GM20000 (cell line): ENCODE results near the gene FKBP5.

Experiments used
- DNase-seq: peaks from one replicate; pipeline ENCODE4 v3.0.0; 2012; ENCODE audit warnings: low spot score
- TF ChIP-seq, protein P1 (sequence below): IDR thresholded peaks from 2 replicates; pipeline ENCODE4 v1.5.1; 2012; ENCODE audit warnings: mild to moderate bottlenecking, control low read depth; ENCODE audit errors: extremely low read depth, missing control alignments

The FKBP5 gene

DNA sequence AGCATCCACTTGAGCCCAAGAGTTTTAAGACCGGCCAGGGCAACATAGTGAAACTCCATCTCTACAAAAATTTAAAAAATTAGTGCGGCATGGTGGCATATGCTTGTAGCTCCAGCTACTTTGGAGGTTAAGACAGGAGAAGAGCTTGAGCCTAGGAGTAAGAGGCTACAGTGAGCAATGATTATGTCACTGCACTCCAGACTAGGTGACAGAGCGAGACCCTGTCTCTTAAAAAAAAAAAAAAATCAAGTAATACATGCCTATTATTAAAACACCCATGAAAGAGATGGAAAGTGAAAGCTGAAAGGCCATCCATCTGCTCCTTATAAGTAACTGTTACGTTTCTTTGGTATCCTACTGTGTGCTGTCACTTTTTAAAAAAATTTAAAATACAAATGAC is 66.4 kb downstream of the FKBP5 start:
- no peak for DNase-seq
- TF ChIP-seq, protein P1, sequence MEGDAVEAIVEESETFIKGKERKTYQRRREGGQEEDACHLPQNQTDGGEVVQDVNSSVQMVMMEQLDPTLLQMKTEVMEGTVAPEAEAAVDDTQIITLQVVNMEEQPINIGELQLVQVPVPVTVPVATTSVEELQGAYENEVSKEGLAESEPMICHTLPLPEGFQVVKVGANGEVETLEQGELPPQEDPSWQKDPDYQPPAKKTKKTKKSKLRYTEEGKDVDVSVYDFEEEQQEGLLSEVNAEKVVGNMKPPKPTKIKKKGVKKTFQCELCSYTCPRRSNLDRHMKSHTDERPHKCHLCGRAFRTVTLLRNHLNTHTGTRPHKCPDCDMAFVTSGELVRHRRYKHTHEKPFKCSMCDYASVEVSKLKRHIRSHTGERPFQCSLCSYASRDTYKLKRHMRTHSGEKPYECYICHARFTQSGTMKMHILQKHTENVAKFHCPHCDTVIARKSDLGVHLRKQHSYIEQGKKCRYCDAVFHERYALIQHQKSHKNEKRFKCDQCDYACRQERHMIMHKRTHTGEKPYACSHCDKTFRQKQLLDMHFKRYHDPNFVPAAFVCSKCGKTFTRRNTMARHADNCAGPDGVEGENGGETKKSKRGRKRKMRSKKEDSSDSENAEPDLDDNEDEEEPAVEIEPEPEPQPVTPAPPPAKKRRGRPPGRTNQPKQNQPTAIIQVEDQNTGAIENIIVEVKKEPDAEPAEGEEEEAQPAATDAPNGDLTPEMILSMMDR, result no peak

DNA sequence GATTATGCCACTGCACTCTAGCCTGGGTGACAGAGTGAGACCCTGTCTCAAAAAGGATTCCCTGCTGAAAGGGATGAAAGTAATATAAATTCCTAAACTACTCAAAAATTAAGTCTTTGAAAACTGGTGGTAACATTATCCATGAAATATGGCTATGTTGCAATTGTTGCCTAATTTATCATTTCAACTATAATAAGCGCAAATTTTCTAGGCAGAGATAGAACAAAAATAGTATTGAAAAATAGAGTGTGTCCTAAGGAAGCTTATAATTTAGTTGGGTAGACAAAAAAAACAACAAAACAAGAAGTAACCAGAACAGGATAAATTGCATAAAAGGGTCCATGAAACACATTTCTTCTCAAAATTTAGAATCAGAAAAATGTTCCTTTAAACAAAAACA is 68.0 kb downstream of the FKBP5 start:
- TF ChIP-seq, protein P1, result no peak
- no peak for DNase-seq

DNA sequence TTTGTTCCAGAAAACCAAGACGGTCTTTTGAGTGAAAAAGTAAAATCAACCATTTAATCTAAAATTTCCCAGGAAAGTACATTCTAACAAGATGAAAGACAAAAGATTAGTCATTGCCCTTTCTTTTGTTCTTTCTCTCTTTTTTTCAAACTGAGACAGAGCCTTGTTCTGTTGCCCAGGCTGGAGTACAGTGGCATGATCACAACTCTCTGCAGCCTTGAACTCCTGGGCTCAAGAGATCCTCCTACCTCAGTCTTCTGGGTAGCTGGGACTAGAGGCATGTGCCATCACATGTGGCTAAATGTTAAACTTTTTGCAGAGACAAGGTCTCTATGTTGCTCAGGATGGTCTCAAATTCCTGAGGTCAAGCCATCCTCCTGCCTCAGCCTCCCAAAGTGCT is 75.0 kb downstream of the FKBP5 start:
- TF ChIP-seq, protein P1, result no peak
- no peak for DNase-seq

DNA sequence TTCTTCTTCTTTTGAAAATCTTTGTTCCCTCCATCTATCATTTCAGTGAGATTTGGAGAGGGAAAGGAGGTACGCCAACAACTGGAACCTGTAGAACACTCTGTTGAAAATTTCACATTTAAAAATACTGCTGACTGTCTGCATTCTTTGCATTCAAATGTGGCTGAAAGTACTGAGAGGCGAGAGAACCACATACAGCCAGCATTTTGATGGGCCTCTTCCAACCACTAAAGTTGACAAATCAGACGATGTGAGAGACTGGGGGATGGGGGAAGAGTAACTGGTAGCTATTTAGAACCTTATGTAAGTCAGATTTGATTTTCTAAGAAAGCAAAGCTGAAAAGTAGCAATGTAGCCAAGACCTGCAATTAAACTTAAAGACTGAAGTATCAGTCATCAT is 77.5 kb downstream of the FKBP5 start:
- no peak for DNase-seq
- TF ChIP-seq, protein P1, result no peak

DNA sequence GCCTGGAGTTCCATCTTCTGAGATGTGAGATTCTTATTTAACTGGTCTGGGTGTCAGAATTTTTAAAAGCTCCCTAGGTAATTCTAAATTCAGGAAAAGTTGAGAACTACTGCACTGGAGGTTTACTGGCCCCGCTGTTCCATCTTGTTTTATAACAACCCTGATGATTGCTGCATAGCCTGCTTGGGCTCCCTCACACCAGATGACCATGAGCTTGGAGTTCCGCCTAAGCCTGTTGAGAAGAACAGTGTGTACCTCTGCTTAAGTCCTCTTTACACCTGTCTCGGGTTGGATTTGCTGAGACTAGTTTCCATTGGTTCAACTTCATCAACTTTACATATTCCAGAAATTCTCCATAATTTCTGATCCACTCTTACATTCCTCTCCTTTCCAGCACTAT is 77.9 kb downstream of the FKBP5 start:
- TF ChIP-seq, protein P1, result no peak
- no peak for DNase-seq

DNA sequence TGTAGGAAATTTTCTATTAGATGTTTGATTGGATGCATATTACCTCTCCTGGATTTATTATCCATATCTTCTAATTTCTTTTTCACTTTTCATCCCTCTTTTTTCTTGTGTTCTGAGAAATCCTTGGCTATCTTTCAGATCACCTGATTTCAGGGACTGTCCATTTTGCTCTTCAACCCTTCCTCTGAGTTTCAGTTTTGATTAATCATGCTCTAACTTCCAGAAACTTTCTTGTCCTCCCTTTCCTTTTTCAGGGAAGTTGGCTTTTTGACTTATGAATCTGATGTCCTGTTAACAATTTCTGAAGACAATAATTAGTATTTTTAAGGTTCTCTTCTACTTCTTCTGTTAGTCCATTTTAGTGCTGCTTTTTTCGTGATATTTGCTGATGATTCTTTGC is 79.1 kb downstream of the FKBP5 start:
- DNase-seq, result no peak
- TF ChIP-seq, protein P1, result no peak

DNA sequence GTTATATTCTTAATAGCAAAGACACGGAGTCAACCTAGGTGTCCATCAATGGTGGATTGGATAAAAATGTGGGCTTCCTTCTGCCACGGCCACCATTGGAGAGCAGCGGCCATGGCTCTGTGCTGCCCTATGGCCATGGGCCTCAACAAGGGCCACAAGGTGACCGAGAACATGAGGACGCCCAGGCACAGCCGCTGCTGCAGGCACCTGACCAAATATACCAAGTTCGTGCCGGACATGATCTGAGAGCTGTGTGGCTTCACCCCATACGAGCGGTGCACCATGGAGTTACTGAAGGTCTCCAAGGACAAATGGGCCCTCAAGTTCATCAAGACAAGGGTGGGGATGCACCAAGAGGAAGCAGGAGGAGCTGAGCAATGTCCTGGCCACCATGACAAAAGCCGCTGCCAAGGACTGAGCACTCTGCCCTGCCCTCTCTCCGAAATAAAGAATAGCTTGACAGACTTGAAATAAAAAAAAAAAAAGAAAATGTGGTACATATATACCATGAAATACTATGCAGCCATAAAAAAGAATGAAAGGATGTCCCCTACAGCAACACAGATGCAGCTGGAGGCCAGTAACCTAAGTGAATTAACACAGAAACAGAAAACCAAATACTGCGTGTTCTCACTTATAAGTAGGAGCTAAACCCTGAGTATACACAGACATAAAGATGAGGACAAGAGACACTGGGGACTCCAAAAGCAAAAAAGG is 81.0 kb downstream of the FKBP5 start:
- no peak for DNase-seq
- TF ChIP-seq, protein P1, result no peak
